NCI-H2227 treated with DMSO at 0.1 percent for 48 hours (cell line): ENCODE data around the gene CLSTN3.

Source experiments
- DNase-seq: peaks from one replicate; lab custom pipeline; 2025; lab: John Stamatoyannopoulos, UW

The CLSTN3 gene

GRCh38 chr12:7188562-7189397, 58.6 kb downstream of the CLSTN3 start:
- DNase-seq = peak; percentile 36

DNA sequence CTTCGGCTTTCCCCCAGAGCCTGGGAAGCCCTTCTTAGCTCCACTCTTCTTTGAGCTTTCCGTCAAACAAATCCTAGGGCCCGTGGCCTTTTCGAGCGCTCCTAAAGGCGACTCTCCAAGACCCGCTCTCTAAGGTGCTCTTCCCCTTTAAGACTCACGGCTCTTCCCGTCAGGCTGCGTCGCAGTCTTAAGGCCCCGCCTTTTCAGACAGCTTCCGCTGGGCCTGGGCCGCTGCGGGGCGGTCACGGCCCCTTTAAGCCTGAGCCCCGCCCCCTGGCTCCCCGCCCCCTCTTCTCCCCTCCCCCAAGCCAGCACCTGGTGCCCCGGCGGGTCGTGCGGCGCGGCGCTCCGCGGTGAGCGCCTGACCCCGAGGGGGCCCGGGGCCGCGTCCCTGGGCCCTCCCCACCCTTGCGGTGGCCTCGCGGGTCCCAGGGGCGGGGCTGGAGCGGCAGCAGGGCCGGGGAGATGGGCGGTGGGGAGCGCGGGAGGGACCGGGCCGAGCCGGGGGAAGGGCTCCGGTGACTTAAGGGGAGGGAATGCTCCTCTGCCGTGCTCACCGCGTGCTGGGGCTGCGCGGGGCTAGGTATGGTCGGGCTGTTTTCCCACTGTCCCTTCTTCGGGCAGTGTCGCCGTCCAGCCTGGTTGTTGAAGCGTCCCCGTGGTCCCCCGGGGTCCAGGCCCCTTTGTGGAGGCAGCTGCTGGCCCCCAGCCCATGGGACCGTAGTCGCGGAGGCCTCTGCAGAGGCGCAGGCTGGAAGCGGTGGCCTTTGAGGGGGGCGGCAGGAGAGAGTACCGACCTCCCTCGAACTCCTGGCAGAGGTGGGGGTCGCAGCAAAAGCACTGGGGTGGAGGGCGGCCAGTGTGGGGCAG, 59.5 kb downstream of the CLSTN3 start, which contains the start of gene PEX5:
PEX5 (plus strand) TSS at position 289 of the 870 bp plus-strand sequence. CDS start 692 bp downstream, outside the sequence.
- peak; percentile 64 for DNase-seq

GRCh38 chr12:7190268-7191055, 60.3 kb downstream of the CLSTN3 start:
- peak; percentile 9 for DNase-seq

- DNase-seq = no peak
These were observed 63.5 kb downstream of the CLSTN3 start for GRCh38 chr12:7193674-7194073.

GRCh38 chr12:7197841-7198240, 67.7 kb downstream of the CLSTN3 start:
- DNase-seq = no peak

DNA sequence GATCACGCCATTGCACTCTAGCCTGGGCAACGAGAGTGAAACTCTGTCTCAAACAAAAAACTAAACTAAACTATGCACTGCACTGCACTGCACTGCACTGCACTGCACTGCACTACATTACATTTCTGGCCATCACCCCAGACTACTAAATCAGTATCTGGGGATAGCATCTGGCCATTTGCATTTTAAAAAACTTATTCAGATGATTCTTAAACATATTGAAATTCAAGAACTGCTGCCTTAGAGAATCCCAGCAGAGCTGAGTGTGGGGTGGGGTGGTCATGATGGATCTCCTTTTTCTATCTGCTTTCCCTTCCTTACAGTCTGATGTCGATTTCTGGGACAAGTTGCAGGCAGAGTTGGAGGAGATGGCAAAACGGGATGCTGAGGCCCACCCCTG, 72.9 kb downstream of the CLSTN3 start:
- DNase-seq = no peak

- DNase-seq = no peak
These were observed 74.9 kb downstream of the CLSTN3 start for GRCh38 chr12:7205091-7205490.

GRCh38 chr12:7206691-7207090, 76.5 kb downstream of the CLSTN3 start:
- DNase-seq = no peak

DNA sequence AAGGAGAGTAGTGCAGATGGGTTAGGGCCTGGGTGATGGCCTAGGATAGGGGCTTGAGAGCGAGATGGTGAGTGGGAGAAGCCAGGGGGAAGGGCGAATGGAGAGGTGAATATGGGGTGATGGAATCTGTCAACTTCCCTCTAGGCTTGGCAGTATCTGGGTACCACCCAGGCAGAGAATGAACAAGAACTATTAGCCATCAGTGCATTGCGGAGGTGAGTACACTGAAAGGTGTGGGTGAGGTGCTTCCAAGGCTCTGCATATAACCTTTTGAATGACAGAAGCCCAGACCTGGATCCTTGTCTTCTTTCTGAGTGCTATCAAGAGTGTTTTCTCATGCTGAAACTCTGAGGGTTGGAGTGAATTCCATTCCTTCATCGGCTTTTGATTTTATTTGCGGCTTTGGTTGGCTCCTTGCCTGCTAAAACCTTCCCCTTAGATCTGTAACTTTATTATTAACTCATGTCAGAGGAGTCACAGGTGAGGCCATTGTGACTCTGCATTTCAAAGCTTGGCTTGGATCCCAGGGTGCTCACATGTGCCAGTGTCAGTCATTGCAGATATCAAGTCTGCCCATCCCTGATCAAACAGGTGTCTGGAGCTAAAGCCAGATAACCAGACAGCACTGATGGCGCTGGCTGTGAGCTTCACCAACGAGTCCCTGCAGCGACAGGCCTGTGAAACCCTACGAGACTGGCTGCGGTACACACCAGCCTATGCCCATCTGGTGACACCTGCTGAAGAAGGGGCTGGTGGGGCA, 77.9 kb downstream of the CLSTN3 start:
- DNase-seq = no peak
